Tibial nerve (tissue), 4 donors: ENCODE data around the gene TMEM212. TPM values are rescaled to one million over a fixed set of nuclear protein-coding genes. Genes with fewer than 3 reads are reported as not detected.

Experiments used
- DNase-seq, 2 donors: peaks; one replicate each; pipeline ENCODE4 v3.0.0-alpha.2; 2019; ENCODE audit warnings: low spot score in 2 of 2
- H3K27ac ChIP-seq, 4 donors: fragments of 200-600 bp; sonication (generic) in 3 of 4; one replicate each; pipeline ENCODE4 v1.5.1; 2017 to 2019; ENCODE audit warnings: mild to moderate bottlenecking in 1 of 4
- H3K27me3 ChIP-seq, 2 donors: fragments of 200-600 bp; sonication (generic) in 1 of 2; one replicate each; pipeline versions ENCODE4 v1.5.1 to v1.6.0; 2017 to 2019
- H3K36me3 ChIP-seq, 3 donors: fragments of 200-600 bp; sonication (generic); one replicate each; pipeline ENCODE4 v1.5.1; 2018 to 2019
- H3K4me1 ChIP-seq, 4 donors: fragments of 200-600 bp; sonication (generic) in 3 of 4; one replicate each; pipeline ENCODE4 v1.5.1; 2017 to 2019
- H3K4me3 ChIP-seq, 4 donors: fragments of 200-600 bp; sonication (generic) in 3 of 4; one replicate each; pipeline ENCODE4 v1.5.1; 2017 to 2019; ENCODE audit warnings: mild to moderate bottlenecking in 1 of 4, moderate library complexity in 1 of 4
- H3K9me3 ChIP-seq, 4 donors: fragments of 200-600 bp; sonication (generic) in 3 of 4; one replicate each; pipeline ENCODE4 v1.5.1; 2017 to 2019
- EP300 ChIP-seq, 2 donors: sonication (generic); formaldehyde crosslinking; IDR thresholded peaks; one replicate each; pipeline ENCODE4 v1.6.1; 2017; ENCODE audit warnings: antibody characterized with exemption in 2 of 2, mild to moderate bottlenecking in 1 of 2
- POLR2A ChIP-seq, 2 donors: fragments of 450-650 bp; IDR thresholded peaks; one replicate each; pipeline ENCODE4 v1.6.1; 2017; ENCODE audit warnings: antibody characterized with exemption in 2 of 2, mild to moderate bottlenecking in 2 of 2, moderate library complexity in 2 of 2
- WGBS, 2 donors: methylation state at CpG; one replicate each; pipeline ENCODE4 v1.1.5; 2018; 5-methylcytosine and 5-hydroxymethylcytosine counted together
- total RNA-seq, 4 donors: library from RNA; depleted of rRNA; stranded (reverse); fragments of >200 nt; gene quantifications; one replicate each; pipeline ENCODE4 v1.1.0, GENCODE V29; 2016
- TF ChIP-seq, protein P1 (sequence below), 5 experiments: fragments of 200-600 bp in 3 of 5; fragments of 450-650 bp in 2 of 5; sonication (generic) in 3 of 5; IDR thresholded peaks; one replicate each; pipeline ENCODE4 v1.5.1; 2016 to 2019; ENCODE audit warnings: antibody characterized with exemption in 5 of 5, mild to moderate bottlenecking in 3 of 5, moderate library complexity in 2 of 5

TMEM212 gene
- total RNA-seq, 4 donors from 2014 or later = not detected

DNA sequence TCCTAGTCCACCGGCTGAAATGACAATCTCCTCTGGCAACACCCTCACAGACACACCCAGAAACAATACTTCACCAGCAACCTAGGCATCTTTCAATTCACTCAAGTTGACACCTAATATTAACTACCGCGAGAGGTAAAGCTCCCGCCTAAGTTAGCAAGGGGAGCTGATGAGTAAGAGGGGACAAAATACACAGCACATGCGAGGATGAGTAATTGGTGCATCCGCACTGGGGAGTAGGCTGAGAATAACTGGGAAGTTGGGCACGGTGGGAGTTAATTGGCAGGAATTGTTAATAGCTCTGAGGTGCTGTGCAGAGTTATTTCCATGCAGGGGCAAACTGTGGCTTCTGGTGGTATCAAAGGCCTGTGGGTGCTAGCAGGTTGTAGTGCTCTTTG, 18.3 kb upstream of the TMEM212 start:
- Histone ChIP-seq H3K4me1 (peaks cover 0 to 34% (median 3%) of the 10 kb centered on the region in 4 donors), H3K36me3 (no peaks in the 10 kb centered on the region), H3K27ac (peak overlapping the region in 3 of 4 donors; percentile 23 to 66 (median 60)), H3K4me3 (no peak overlapping the region), H3K9me3 (no peaks in the 10 kb centered on the region), H3K27me3 (no peaks in the 10 kb centered on the region)
- 83 to 92% methylated on average over 7 of the region's 7 CpGs for WGBS, 2 donors
- DNase-seq = no peak
- TF ChIP-seq, protein P1, sequence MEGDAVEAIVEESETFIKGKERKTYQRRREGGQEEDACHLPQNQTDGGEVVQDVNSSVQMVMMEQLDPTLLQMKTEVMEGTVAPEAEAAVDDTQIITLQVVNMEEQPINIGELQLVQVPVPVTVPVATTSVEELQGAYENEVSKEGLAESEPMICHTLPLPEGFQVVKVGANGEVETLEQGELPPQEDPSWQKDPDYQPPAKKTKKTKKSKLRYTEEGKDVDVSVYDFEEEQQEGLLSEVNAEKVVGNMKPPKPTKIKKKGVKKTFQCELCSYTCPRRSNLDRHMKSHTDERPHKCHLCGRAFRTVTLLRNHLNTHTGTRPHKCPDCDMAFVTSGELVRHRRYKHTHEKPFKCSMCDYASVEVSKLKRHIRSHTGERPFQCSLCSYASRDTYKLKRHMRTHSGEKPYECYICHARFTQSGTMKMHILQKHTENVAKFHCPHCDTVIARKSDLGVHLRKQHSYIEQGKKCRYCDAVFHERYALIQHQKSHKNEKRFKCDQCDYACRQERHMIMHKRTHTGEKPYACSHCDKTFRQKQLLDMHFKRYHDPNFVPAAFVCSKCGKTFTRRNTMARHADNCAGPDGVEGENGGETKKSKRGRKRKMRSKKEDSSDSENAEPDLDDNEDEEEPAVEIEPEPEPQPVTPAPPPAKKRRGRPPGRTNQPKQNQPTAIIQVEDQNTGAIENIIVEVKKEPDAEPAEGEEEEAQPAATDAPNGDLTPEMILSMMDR (IDR thresholded peaks at IDR 0.05) = no peak
- TF ChIP-seq POLR2A (IDR thresholded peaks at IDR 0.05) = no peak
- no peak for TF ChIP-seq EP300 (IDR thresholded peaks at IDR 0.05)

DNA sequence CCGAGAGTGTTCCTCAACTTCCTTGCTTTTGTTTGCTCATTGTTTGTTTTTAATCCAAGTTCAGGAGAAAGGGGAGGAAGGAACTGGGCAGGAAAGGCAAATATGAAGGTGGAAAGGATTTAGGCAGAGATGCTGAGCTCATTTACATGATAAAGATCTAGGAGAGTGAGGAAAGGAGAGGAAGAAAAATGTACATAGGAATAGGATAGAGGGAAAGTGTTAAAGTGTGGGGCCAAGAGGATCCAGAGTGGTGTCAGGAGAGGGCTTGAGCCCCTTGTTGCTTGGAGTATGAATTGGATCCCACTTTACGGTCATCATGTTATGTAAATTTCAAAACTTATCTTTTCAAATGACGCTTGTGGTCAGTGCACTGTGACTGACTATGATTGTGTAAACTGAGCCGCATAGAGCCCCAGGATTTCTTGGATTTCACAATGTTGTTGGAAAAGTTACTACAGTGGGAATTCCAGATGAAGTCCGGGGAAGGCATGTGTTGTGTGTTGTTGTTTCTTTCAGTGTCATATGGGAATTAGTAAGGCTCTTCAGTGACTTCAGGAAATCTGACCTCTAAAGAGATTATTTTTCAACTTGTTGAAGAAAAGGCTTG, 17.8 kb upstream of the TMEM212 start:
- DNase-seq = peak in 1 of 2 donors; percentile 57
- H3K36me3 ChIP-seq = no peaks in the 10 kb centered on the region
- H3K9me3 ChIP-seq = no peaks in the 10 kb centered on the region
- H3K27me3 ChIP-seq = no peaks in the 10 kb centered on the region
- peak overlapping the region in 3 of 4 donors; percentile 23 to 66 (median 60) for H3K27ac ChIP-seq
- no peak overlapping the region for H3K4me3 ChIP-seq
- TF ChIP-seq EP300 (IDR thresholded peaks at IDR 0.05) = peak in 1 of 2 donors; percentile 89
- TF ChIP-seq, protein P1 (IDR thresholded peaks at IDR 0.05) = no peak
- peaks cover 0 to 39% (median 5%) of the 10 kb centered on the region in 4 donors for H3K4me1 ChIP-seq
- WGBS, 2 donors = 52 to 54% methylated on average over 5 of the region's 5 CpGs

DNA sequence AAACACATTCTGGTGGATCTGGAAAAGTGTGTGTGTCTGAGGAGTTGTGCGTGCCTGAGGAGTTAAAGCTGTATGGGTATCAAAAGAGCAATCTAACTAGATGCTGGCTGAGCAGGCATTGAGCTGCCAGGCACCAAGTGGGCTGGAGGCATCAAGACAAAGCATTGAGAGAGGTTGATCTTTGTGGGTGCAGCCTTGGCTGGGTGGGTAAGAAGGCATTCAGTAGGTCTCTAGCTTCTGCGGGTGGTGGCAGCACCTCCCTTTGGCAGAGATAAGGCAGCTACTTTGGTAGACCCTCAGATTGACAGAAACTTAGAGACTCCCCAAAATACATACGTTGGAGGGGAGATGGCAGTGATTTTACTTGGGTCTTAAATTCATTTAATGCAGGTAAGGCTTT, 15.8 kb upstream of the TMEM212 start:
- Histone ChIP-seq H3K4me1 (peaks cover 0 to 43% (median 6%) of the 10 kb centered on the region in 4 donors), H3K27me3 (no peaks in the 10 kb centered on the region), H3K9me3 (no peaks in the 10 kb centered on the region), H3K27ac (no peak overlapping the region), H3K4me3 (no peak overlapping the region), H3K36me3 (no peaks in the 10 kb centered on the region)
- TF ChIP-seq POLR2A (IDR thresholded peaks at IDR 0.05) (no peak), EP300 (IDR thresholded peaks at IDR 0.05) (no peak)
- TF ChIP-seq, protein P1 (IDR thresholded peaks at IDR 0.05) = no peak
- no peak for DNase-seq
- 93 to 98% methylated on average over 3 of the region's 3 CpGs for WGBS, 2 donors

DNA sequence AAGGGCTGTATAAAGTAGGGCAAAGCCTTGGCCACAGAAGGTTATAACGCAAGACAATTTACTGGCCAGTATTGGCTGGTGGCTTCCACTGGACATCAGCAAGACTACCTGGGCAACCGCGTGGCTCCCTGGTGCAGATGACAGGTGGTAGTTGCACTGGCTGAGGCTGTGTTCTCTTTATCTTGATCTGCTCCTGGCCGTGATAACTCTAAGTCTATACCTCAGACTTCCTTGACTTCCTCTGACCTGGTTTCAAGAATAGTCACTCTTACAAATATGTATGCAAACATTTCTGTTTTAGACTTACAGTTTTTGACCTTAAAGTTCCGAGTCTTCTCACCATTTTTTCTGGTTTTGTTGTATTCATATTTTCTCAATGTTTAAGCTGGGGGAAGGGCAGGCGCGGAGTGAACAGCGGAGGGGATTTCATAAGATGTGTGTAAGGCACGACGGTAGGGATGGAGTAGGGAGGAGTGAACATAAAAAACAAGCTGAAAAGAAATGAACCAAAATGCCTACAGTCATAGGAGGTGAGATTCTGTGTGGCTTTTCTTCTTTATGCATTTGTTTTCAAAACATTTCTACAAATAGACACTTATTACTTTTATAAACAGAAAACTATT, 15.2 kb upstream of the TMEM212 start:
- Histone ChIP-seq H3K27ac (no peak overlapping the region), H3K36me3 (no peaks in the 10 kb centered on the region), H3K4me3 (no peak overlapping the region), H3K27me3 (no peaks in the 10 kb centered on the region), H3K9me3 (no peaks in the 10 kb centered on the region), H3K4me1 (peaks cover 0 to 43% (median 6%) of the 10 kb centered on the region in 4 donors)
- no peak for TF ChIP-seq POLR2A (IDR thresholded peaks at IDR 0.05)
- TF ChIP-seq EP300 (IDR thresholded peaks at IDR 0.05) = no peak
- TF ChIP-seq, protein P1 (IDR thresholded peaks at IDR 0.05) = no peak
- 74 to 75% methylated on average over 10 of the region's 10 CpGs for WGBS, 2 donors
- DNase-seq = no peak
